Peyer's patch (tissue), 4 donors: Measurements from ENCODE around the gene PROSER3. TPM values are rescaled to one million over a fixed set of nuclear protein-coding genes. Genes with fewer than 3 reads are reported as not detected.

Experiments used
- DNase-seq, 3 donors: peaks; one replicate each; pipeline ENCODE4 v3.0.0-alpha.2; 2017 to 2019
- H3K27ac ChIP-seq, 4 donors: fragments of 200-600 bp; sonication (generic); one replicate each; pipeline ENCODE4 v1.5.1; 2016 to 2019
- H3K27me3 ChIP-seq, 2 donors: fragments of 200-600 bp; sonication (generic); one replicate each; pipeline ENCODE4 v1.5.1; 2019
- H3K36me3 ChIP-seq, 3 donors: fragments of 200-600 bp; sonication (generic); one replicate each; pipeline ENCODE4 v1.5.1; 2016 to 2019
- H3K4me1 ChIP-seq, 4 donors: fragments of 200-600 bp; sonication (generic); one replicate each; pipeline ENCODE4 v1.5.1; 2016 to 2019
- H3K4me3 ChIP-seq, 4 donors: fragments of 200-600 bp; sonication (generic); 1 replicate in 3 of 4; 2 replicates in 1 of 4; pipeline ENCODE4 v1.5.1; 2016 to 2019; ENCODE audit warnings: mild to moderate bottlenecking in 1 of 4
- H3K9me3 ChIP-seq, 4 donors: fragments of 200-600 bp; sonication (generic); one replicate each; pipeline ENCODE4 v1.5.1; 2016 to 2019; ENCODE audit warnings: mild to moderate bottlenecking in 1 of 4
- POLR2A ChIP-seq, 2 donors: fragments of 450-650 bp; IDR thresholded peaks; one replicate each; pipeline ENCODE4 v1.5.1; 2017; ENCODE audit warnings: antibody characterized with exemption in 2 of 2, mild to moderate bottlenecking in 2 of 2, moderate library complexity in 2 of 2
- total RNA-seq, 4 donors: library from RNA; depleted of rRNA; stranded (reverse); fragments of >200 nt; gene quantifications; one replicate each; pipeline ENCODE4 v1.1.0, GENCODE V29; 2016
- TF ChIP-seq, protein P1 (sequence below), 6 experiments: fragments of 450-650 bp in 4 of 6; fragments of 200-600 bp in 2 of 6; sonication (generic) in 1 of 6; IDR thresholded peaks; one replicate each; pipeline ENCODE4 v1.5.1; 2017 to 2019; ENCODE audit warnings: antibody characterized with exemption in 6 of 6, mild to moderate bottlenecking in 3 of 6, moderate library complexity in 1 of 6

PROSER3 gene
- total RNA-seq, 4 donors from 2014 or later = 6.0 to 36.8 (median 27.2) TPM

DNA sequence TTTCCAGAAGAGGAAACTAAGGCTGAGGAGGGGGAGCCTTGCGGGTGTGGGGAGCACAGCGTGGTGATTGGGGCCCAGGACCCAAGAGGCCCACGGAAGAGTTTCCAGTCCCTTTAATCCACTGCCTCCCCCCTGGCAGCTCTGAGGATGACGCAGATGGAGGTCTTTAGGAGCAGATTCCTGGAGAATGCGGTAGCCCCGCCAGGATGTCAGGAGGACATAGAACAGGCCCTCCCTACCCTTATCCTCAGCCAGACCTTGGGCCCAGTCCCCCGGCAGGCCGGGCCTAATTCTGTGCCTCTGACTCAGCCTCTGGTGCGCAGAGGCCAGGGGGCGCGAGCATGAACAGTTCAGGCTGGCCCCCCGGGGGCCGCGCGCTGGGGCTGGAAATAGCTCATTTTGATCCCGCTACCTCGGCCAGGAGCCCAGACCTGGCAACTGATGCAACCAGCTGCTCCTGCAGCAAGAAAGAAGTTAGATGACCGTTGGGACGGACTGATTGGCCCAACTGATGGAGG, 686 bp upstream of the PROSER3 start:
- Histone ChIP-seq H3K4me1 (peaks cover 4 to 41% (median 11%) of the 10 kb centered on the region in 4 donors), H3K27ac (peak overlapping the region; percentile 74 to 96 (median 91)), H3K27me3 (no peaks in the 10 kb centered on the region), H3K9me3 (no peaks in the 10 kb centered on the region), H3K36me3 (peaks cover 0 to 40% (median 0%) of the 10 kb centered on the region in 3 donors), H3K4me3 (peak overlapping the region; percentile 67 to 99 (median 84))
- DNase-seq = peak; percentile 31 to 78 (median 66)
- TF ChIP-seq, protein P1, sequence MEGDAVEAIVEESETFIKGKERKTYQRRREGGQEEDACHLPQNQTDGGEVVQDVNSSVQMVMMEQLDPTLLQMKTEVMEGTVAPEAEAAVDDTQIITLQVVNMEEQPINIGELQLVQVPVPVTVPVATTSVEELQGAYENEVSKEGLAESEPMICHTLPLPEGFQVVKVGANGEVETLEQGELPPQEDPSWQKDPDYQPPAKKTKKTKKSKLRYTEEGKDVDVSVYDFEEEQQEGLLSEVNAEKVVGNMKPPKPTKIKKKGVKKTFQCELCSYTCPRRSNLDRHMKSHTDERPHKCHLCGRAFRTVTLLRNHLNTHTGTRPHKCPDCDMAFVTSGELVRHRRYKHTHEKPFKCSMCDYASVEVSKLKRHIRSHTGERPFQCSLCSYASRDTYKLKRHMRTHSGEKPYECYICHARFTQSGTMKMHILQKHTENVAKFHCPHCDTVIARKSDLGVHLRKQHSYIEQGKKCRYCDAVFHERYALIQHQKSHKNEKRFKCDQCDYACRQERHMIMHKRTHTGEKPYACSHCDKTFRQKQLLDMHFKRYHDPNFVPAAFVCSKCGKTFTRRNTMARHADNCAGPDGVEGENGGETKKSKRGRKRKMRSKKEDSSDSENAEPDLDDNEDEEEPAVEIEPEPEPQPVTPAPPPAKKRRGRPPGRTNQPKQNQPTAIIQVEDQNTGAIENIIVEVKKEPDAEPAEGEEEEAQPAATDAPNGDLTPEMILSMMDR (IDR thresholded peaks at IDR 0.05) = no peak
- no peak for TF ChIP-seq POLR2A (IDR thresholded peaks at IDR 0.05)

DNA sequence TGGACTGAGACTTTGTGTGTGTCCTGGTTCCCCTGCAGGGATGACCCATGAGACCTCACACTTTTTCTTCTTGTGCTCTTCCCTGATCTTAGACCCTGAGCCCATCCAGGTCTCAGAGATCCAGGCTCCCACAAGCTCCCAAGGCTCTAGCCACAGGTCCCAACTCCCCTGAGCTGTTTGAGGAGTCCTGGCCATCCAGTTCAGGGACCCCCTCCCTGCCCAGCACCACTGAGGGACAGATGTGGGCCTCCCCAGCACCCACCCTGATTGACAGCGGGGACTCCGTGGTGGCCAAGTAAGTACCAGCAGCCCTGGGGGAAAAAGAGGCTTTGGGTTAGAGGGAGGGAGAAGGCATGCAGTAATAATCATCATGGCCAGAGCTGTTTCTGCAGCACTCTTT, 1.7 kb downstream of the PROSER3 start:
- Histone ChIP-seq H3K4me1 (peaks cover 4 to 40% (median 11%) of the 10 kb centered on the region in 4 donors), H3K9me3 (no peaks in the 10 kb centered on the region), H3K27ac (no peak overlapping the region)

DNA sequence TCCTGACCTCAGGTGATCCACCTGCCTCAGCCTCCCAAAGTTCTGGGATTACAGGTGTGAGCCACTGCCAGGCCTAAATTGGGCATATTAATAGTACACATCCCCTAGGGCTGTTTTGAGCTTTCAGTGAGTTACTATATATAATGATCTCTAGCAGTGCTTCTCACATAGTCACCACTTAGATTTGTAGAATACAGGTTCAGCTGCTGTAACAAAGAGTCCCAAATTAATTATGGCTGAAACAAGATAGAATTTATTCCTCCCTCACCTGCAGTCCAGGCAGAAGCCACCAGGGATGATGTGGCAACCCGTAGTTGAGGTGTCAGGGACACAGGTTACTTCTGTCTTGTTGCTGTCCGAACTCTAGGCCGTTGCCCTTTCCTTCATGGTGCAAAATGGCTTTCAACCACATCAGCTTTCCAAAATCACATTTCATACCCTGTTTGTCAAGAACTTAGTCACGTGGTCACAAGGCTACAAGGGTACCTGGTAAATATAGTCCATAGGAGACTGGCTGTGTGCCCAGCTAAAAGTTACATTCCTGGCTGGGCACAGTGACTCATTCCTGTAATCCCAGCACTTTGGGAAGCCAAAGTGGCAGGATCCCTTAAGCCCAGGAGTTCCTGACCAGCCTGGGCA, 2.9 kb downstream of the PROSER3 start:
- no peak overlapping the region for H3K27ac ChIP-seq
- H3K4me1 ChIP-seq = peaks cover 4 to 29% (median 11%) of the 10 kb centered on the region in 4 donors
- H3K36me3 ChIP-seq = peaks cover 0 to 40% (median 0%) of the 10 kb centered on the region in 3 donors
- no peaks in the 10 kb centered on the region for H3K9me3 ChIP-seq
- TF ChIP-seq, protein P1 (IDR thresholded peaks at IDR 0.05) = no peak
- no peak for TF ChIP-seq POLR2A (IDR thresholded peaks at IDR 0.05)
- no peak overlapping the region for H3K4me3 ChIP-seq
- DNase-seq = no peak
- no peaks in the 10 kb centered on the region for H3K27me3 ChIP-seq

More for the DNA sequence above, 1.7 kb downstream of the PROSER3 start:
- DNase-seq = no peak
- no peak overlapping the region for H3K4me3 ChIP-seq
- TF ChIP-seq, protein P1 (IDR thresholded peaks at IDR 0.05) = no peak
- no peak for TF ChIP-seq POLR2A (IDR thresholded peaks at IDR 0.05)
- peaks cover 0 to 30% (median 0%) of the 10 kb centered on the region in 3 donors for H3K36me3 ChIP-seq
- no peaks in the 10 kb centered on the region for H3K27me3 ChIP-seq

DNA sequence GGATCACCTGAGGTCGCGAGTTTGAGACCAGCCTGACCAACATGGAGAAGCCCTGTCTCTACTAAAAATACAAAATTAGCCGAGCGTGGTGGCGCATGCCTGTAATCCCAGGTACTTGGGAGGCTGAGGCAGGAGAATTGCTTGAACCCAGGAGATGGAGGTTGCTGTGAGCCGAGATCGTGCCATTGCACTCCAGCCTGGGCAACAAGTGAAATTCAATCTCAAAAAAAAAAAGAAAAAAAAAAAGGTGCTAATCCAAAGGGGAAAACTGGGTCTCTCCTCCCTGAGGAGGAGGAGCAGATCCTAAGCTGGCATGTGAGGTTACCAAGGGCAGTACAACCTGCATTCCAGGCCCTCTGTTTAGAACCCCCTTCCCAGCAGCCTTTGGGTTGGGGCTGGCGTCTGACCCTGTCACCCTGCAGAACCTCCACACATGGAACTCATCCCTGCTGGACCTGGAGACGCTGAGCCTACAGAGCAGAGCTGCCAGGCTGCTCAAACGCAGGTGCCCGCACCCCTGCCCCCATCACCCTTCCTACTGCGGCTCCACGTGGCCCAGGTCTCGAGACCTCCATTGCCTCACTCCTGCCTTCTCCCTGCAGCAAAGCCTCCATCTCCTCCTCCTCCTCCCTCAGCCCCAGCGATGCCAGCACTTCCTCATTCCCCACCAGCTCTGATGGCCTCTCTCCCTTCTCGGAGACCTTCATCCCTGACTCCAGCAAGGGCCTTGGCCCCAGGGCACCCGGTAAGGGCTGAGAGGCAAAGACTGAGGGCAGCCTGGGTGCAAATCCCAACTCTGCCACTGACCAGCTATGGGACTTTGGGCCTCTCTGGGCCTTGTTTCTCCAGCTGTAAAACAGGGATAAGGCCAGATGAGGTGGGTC, 6.7 kb downstream of the PROSER3 start:
- Histone ChIP-seq H3K4me1 (no peaks in the 10 kb centered on the region), H3K36me3 (peaks cover 0 to 40% (median 0%) of the 10 kb centered on the region in 3 donors), H3K27ac (no peak overlapping the region), H3K4me3 (no peak overlapping the region), H3K27me3 (no peaks in the 10 kb centered on the region), H3K9me3 (no peaks in the 10 kb centered on the region)
- no peak for TF ChIP-seq POLR2A (IDR thresholded peaks at IDR 0.05)
- TF ChIP-seq, protein P1 (IDR thresholded peaks at IDR 0.05) = no peak
- peak in 1 of 3 donors; percentile 45 for DNase-seq

DNA sequence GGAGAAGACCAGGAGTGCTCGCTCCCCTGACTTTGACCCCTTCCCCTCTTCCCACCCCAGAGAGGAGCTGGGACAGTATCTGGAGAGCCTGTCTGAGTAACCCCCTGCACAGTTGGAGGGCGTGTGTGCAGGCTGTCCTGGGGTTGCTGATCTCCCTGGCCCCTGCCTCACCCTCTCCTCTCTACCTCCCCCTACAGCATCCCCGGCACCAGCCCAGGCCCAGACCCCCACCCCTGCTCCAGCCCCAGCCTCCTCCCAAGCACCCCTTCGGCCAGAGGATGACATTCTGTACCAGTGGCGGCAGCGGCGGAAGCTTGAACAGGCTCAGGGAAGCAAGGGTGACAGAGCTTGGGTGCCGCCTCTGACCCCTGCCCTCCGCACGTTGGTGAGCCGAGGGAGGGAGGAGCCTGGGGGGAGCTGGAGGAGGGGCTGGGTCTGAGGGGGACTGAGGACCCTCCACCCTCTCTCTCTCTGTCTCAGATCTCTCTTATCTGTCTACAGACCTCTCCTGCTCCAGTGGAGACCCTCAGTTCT, 8.7 kb downstream of the PROSER3 start:
- DNase-seq = peak in 1 of 3 donors; percentile 35
- Histone ChIP-seq H3K9me3 (no peaks in the 10 kb centered on the region), H3K36me3 (peaks cover 0 to 29% (median 0%) of the 10 kb centered on the region in 3 donors), H3K4me3 (no peak overlapping the region), H3K27ac (no peak overlapping the region), H3K4me1 (no peaks in the 10 kb centered on the region), H3K27me3 (no peaks in the 10 kb centered on the region)
- TF ChIP-seq, protein P1 (IDR thresholded peaks at IDR 0.05) = no peak
- no peak for TF ChIP-seq POLR2A (IDR thresholded peaks at IDR 0.05)
